Activated CD4-positive, alpha-beta T cell treated with anti-CD3 and anti-CD28 coated beads, Interleukin-10, Interleukin-2, amounts not matched to agents 100 ng/mL and 50 ng/mL, durations not matched to agents 16 hours and 8 hours (primary cell): ENCODE results near the gene DBF4.
A peak's percentile ranks its signal among the peaks of the same experiment; 100 is the strongest.
"Not testable (repeated sequence)": the region's sequence is repeated elsewhere in the genome, so short reads cannot be mapped to it uniquely, and the experiment has no call there.

Experiments
- DNase-seq: peaks from one replicate; pipeline ENCODE4 v3.0.0-alpha.2; 2020

Gene DBF4

GRCh38 chr7:87885018-87885417 is 8.7 kb downstream of the DBF4 start:
- no peak for DNase-seq

- peak; percentile 19 for DNase-seq
Measured at GRCh38 chr7:87886875-87887274, 10.6 kb downstream of the DBF4 start.

- DNase-seq: no peak
Measured at GRCh38 chr7:87895363-87895762, 19.1 kb downstream of the DBF4 start.

- no peak for DNase-seq
Measured at GRCh38 chr7:87899255-87899654, 23.0 kb downstream of the DBF4 start.

GRCh38 chr7:87907136-87907906 is 31.0 kb downstream of the DBF4 start:
- not testable (repeated sequence) for DNase-seq

GRCh38 chr7:87908814-87909213 is 32.5 kb downstream of the DBF4 start:
- DNase-seq: not testable (repeated sequence)

- no peak for DNase-seq
Measured at GRCh38 chr7:87912121-87912520, 35.8 kb downstream of the DBF4 start.

- DNase-seq: no peak
Measured at GRCh38 chr7:87918740-87919139, 42.4 kb downstream of the DBF4 start.

- no peak for DNase-seq
Measured at GRCh38 chr7:87919875-87920274, 43.6 kb downstream of the DBF4 start.

- no peak for DNase-seq
Measured at GRCh38 chr7:87920578-87920977, 44.3 kb downstream of the DBF4 start.

GRCh38 chr7:87922759-87923395 is 46.6 kb downstream of the DBF4 start:
- DNase-seq: not testable (repeated sequence)

GRCh38 chr7:87926581-87927461 is 50.5 kb downstream of the DBF4 start:
- peak; percentile 43 for DNase-seq

GRCh38 chr7:87933605-87933952 is 57.3 kb downstream of the DBF4 start:
- no peak for DNase-seq

GRCh38 chr7:87933953-87934698 is 57.8 kb downstream of the DBF4 start, which contains the start of gene ADAM22:
Gene ADAM22 (plus strand): TSS chr7:87934251. CDS start chr7:87934466, 215 bp downstream.
- peak; percentile 90 for DNase-seq

GRCh38 chr7:87934699-87935383 is 58.5 kb downstream of the DBF4 start:
- DNase-seq: no peak

- DNase-seq: peak; percentile 8
Measured at GRCh38 chr7:87935384-87935706, 59.1 kb downstream of the DBF4 start.

GRCh38 chr7:87941138-87941537 is 64.8 kb downstream of the DBF4 start:
- no peak for DNase-seq

- no peak for DNase-seq
Measured at GRCh38 chr7:87944547-87944946, 68.3 kb downstream of the DBF4 start.

- not testable (repeated sequence) for DNase-seq
Measured at GRCh38 chr7:87945926-87946325, 69.6 kb downstream of the DBF4 start.

- no peak for DNase-seq
Measured at GRCh38 chr7:87948371-87948770, 72.1 kb downstream of the DBF4 start.
